Measurements from ENCODE around the gene GPT2.

Gene GPT2

DNA sequence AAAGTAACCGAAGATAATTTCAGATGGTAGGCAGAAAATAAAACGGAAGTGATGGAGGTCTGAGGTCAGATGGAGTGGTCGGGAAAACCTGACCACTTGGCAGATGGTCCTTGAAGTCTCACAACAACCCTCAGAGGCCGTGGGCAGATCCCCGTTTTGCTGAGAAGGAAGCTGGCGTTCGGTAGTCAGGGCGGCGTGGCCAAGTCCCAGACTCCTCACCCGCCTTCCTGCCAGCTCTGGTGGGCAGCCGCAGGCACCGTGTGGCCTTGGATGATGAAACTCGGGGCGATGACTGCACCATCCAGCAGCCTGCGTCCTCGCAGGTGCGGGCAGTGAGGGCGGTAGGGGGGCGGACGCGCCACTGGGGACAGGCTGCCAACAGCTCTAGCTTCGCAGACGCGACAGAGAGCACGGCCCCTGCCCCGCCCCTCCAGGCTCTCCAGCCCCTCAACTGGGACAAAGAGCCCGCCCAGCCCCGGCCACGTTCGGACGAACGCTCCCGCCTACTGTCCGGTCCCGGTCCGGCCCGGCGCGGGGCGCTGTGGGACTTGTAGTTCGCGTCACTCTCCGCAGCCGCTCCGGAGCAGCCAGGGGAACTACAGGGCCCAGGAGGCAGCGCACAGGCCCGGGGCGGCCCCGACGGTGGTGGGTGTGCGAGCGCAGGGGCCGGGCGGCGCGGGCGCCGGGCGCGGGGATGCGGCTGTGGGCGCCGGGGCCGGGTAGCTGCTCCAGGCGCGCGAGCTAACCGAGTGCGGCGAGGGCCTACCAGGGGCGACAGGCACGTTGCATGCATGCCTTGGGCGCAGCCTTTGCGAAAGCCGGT, at the start of gene GPT2:
Gene GPT2, plus strand, starts transcription at position 673 of the 823 bp plus-strand sequence. CDS start 354 bp downstream, outside the sequence.
- peaks cover 6% of the 10 kb centered on the region for H3K36me3 ChIP-seq (ENCODE audit: control insufficient read depth, low read depth, low read length)
- peaks cover 14% of the 10 kb centered on the region for H3K27me3 ChIP-seq (ENCODE audit: control insufficient read depth, insufficient read depth, low read length)
- H3K9me3 ChIP-seq (ENCODE audit: control insufficient read depth, low read depth, low read length) = no peaks in the 10 kb centered on the region
- H3K4me1 ChIP-seq (ENCODE audit: control insufficient read depth, low read depth, low read length) = peaks cover 27% of the 10 kb centered on the region
- H3K4me3 ChIP-seq (ENCODE audit: low read length) = peak within 1 kb of the TSS; percentile 83
- H3K9ac ChIP-seq (ENCODE audit: low read length) = peak within 1 kb of the TSS; percentile 93
- H3K27ac ChIP-seq (ENCODE audit: low read length) = peak within 1 kb of the TSS; percentile 35

DNA sequence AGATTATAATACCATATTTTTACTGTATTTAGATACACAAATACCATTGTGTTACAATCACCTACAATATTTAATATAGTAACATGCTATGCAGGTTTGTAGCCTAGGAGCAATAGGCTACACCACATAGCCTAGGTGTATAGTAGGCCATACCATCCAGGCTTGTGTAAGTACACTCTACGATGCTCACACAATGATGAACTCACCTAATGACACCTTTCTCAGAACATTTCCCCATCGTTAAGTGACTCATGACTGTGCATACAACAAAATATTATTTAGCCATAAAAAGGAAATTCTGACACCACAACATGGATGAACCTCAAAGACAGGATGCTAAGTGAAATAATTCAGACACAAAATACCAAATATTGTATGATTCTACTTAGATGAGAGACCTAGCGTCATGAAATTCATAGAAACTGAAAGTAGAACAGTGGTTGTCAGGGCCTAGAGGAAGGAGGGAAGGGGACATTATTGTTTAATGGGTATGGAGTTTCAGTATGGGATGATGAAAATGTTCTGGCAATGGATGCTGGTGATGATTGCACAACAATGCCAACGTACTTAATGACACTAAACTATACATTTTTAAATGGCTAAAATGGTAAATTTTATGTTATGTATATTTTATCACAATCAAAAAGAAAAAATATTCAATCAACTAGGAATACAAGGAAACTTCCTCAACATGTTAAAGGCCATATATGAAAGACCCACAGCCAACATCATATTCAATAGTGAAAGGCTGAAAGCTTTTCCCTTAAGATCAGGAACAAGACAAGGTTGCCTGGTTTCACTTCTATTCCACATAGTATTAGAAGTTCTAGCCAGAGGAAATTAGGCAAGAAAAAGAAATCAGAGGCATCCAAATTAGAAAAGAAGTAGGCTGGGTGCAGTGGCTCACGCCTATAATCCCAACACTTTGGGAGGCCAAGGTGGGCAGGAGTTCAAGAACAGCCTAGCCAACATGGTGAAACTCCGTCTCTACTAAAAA, 47.3 kb upstream of the GPT2 start:
- no peaks in the 10 kb centered on the region for H3K9me3 ChIP-seq (ENCODE audit: control insufficient read depth, low read depth, low read length)
- no peaks in the 10 kb centered on the region for H3K36me3 ChIP-seq (ENCODE audit: control insufficient read depth, low read depth, low read length)
- no peak overlapping the region for H3K9ac ChIP-seq (ENCODE audit: low read length)
- no peak overlapping the region for H3K4me3 ChIP-seq (ENCODE audit: low read length)
- no peaks in the 10 kb centered on the region for H3K4me1 ChIP-seq (ENCODE audit: control insufficient read depth, low read depth, low read length)
- no peaks in the 10 kb centered on the region for H3K27me3 ChIP-seq (ENCODE audit: control insufficient read depth, insufficient read depth, low read length)
- no peak overlapping the region for H3K27ac ChIP-seq (ENCODE audit: low read length)

DNA sequence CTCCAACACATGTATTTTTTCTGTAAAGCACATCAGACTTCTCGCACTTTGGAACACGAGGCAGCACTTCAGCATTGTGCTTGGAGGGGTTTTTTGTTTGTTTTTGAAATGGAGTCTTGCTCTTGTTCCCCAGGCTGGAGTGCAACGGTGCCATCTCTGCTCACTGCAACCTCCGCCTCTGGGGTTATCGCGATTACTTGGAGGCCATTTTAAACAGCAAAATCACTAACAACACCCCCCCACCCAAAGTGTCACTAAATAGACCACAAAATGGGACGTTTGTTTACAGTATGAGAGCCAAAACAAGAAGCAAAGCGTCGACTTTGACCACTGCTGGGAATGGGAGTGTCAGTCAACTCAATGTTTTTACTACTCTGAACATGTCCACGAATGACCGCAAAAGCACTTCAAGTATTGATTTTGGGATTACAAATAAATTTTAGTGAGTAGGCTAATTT, 44.1 kb upstream of the GPT2 start:
- H3K36me3 ChIP-seq (ENCODE audit: control insufficient read depth, low read depth, low read length) = no peaks in the 10 kb centered on the region
- H3K4me3 ChIP-seq (ENCODE audit: low read length) = no peak overlapping the region
- H3K9ac ChIP-seq (ENCODE audit: low read length) = no peak overlapping the region
- no peaks in the 10 kb centered on the region for H3K4me1 ChIP-seq (ENCODE audit: control insufficient read depth, low read depth, low read length)
- H3K27ac ChIP-seq (ENCODE audit: low read length) = no peak overlapping the region
- H3K27me3 ChIP-seq (ENCODE audit: control insufficient read depth, insufficient read depth, low read length) = no peaks in the 10 kb centered on the region
- H3K9me3 ChIP-seq (ENCODE audit: control insufficient read depth, low read depth, low read length) = no peaks in the 10 kb centered on the region

GRCh38 chr16:46842192-46842895, 41.8 kb upstream of the GPT2 start:
- Histone ChIP-seq H3K9ac (ENCODE audit: low read length) (no peak overlapping the region), H3K36me3 (ENCODE audit: control insufficient read depth, low read depth, low read length) (no peaks in the 10 kb centered on the region), H3K4me3 (ENCODE audit: low read length) (no peak overlapping the region), H3K9me3 (ENCODE audit: control insufficient read depth, low read depth, low read length) (no peaks in the 10 kb centered on the region), H3K27ac (ENCODE audit: low read length) (no peak overlapping the region), H3K4me1 (ENCODE audit: control insufficient read depth, low read depth, low read length) (no peaks in the 10 kb centered on the region), H3K27me3 (ENCODE audit: control insufficient read depth, insufficient read depth, low read length) (no peaks in the 10 kb centered on the region)

GRCh38 chr16:46843898-46844642, 40.1 kb upstream of the GPT2 start:
- H3K9me3 ChIP-seq (ENCODE audit: control insufficient read depth, low read depth, low read length) = no peaks in the 10 kb centered on the region
- H3K27ac ChIP-seq (ENCODE audit: low read length) = no peak overlapping the region
- H3K4me3 ChIP-seq (ENCODE audit: low read length) = no peak overlapping the region
- peaks cover under 1% of the 10 kb centered on the region for H3K4me1 ChIP-seq (ENCODE audit: control insufficient read depth, low read depth, low read length)
- H3K27me3 ChIP-seq (ENCODE audit: control insufficient read depth, insufficient read depth, low read length) = no peaks in the 10 kb centered on the region
- no peaks in the 10 kb centered on the region for H3K36me3 ChIP-seq (ENCODE audit: control insufficient read depth, low read depth, low read length)
- no peak overlapping the region for H3K9ac ChIP-seq (ENCODE audit: low read length)

GRCh38 chr16:46844771-46845170, 39.4 kb upstream of the GPT2 start:
- Histone ChIP-seq H3K9me3 (ENCODE audit: control insufficient read depth, low read depth, low read length) (no peaks in the 10 kb centered on the region), H3K4me1 (ENCODE audit: control insufficient read depth, low read depth, low read length) (peaks cover 3% of the 10 kb centered on the region), H3K36me3 (ENCODE audit: control insufficient read depth, low read depth, low read length) (no peaks in the 10 kb centered on the region), H3K9ac (ENCODE audit: low read length) (no peak overlapping the region), H3K27ac (ENCODE audit: low read length) (no peak overlapping the region), H3K4me3 (ENCODE audit: low read length) (no peak overlapping the region), H3K27me3 (ENCODE audit: control insufficient read depth, insufficient read depth, low read length) (no peaks in the 10 kb centered on the region)

DNA sequence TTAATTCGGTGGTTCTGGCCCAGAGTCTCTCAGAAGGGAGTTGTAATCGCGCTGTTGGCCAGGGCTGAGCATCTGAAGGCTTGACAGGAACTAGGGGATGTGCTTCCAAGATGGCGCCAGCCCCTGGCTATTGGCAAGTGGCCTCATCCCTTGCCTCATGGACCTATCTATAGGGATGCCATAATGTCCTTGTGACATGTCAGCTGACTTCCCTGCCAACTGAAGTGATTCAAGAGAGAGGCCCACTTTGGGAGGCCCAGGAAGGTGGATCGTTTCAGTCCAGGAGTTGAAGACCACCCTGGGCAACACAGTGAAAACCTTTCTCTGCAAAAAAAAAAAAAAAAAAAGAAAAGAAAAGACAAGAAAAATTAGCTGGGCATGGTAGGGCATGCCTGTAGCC, 38.2 kb upstream of the GPT2 start:
- Histone ChIP-seq H3K9me3 (ENCODE audit: control insufficient read depth, low read depth, low read length) (no peaks in the 10 kb centered on the region), H3K4me1 (ENCODE audit: control insufficient read depth, low read depth, low read length) (peaks cover 3% of the 10 kb centered on the region), H3K4me3 (ENCODE audit: low read length) (no peak overlapping the region), H3K36me3 (ENCODE audit: control insufficient read depth, low read depth, low read length) (no peaks in the 10 kb centered on the region), H3K9ac (ENCODE audit: low read length) (no peak overlapping the region), H3K27ac (ENCODE audit: low read length) (no peak overlapping the region), H3K27me3 (ENCODE audit: control insufficient read depth, insufficient read depth, low read length) (no peaks in the 10 kb centered on the region)

- Histone ChIP-seq H3K36me3 (ENCODE audit: control insufficient read depth, low read depth, low read length) (no peaks in the 10 kb centered on the region), H3K27me3 (ENCODE audit: control insufficient read depth, insufficient read depth, low read length) (no peaks in the 10 kb centered on the region), H3K27ac (ENCODE audit: low read length) (no peak overlapping the region)
These were observed 35.1 kb upstream of the GPT2 start for GRCh38 chr16:46848768-46849764.

GRCh38 chr16:46850619-46851555, 33.3 kb upstream of the GPT2 start:
- Histone ChIP-seq H3K9me3 (ENCODE audit: control insufficient read depth, low read depth, low read length) (no peaks in the 10 kb centered on the region), H3K36me3 (ENCODE audit: control insufficient read depth, low read depth, low read length) (no peaks in the 10 kb centered on the region), H3K27me3 (ENCODE audit: control insufficient read depth, insufficient read depth, low read length) (no peaks in the 10 kb centered on the region), H3K27ac (ENCODE audit: low read length) (no peak overlapping the region), H3K4me1 (ENCODE audit: control insufficient read depth, low read depth, low read length) (peaks cover 6% of the 10 kb centered on the region), H3K9ac (ENCODE audit: low read length) (no peak overlapping the region), H3K4me3 (ENCODE audit: low read length) (no peak overlapping the region)

More at GRCh38 chr16:46848768-46849764, 35.1 kb upstream of the GPT2 start:
- H3K9me3 ChIP-seq (ENCODE audit: control insufficient read depth, low read depth, low read length) = no peaks in the 10 kb centered on the region
- peaks cover 4% of the 10 kb centered on the region for H3K4me1 ChIP-seq (ENCODE audit: control insufficient read depth, low read depth, low read length)
- no peak overlapping the region for H3K4me3 ChIP-seq (ENCODE audit: low read length)
- H3K9ac ChIP-seq (ENCODE audit: low read length) = no peak overlapping the region

All from iPS-18a (cell line).